BJ (cell line): ENCODE measurements around the gene AKT3. TPM values are rescaled to one million over a fixed set of nuclear protein-coding genes. Genes with fewer than 3 reads are reported as not detected.

Source experiments
- CTCF ChIA-PET: fragments of 350-600 bp; formaldehyde crosslinking; extraction: SDS; loops from one replicate; lab custom pipeline; 2021; ENCODE audit warnings: antibody characterized with exemption, inconsistent platforms; lab: Yijun Ruan, JAX
- POLR2A ChIA-PET: fragments of 300-600 bp; sonication (Branson Sonifier 250); formaldehyde crosslinking; extraction: SDS; loops from one replicate; lab custom pipeline; 2021; ENCODE audit warnings: antibody characterized with exemption; lab: Charles Lee
- DNase-seq: peaks from one replicate; pipeline ENCODE4 v3.0.0-alpha.2; 2011; ENCODE audit warnings: low read depth
- H3K27me3 ChIP-seq: 2 replicates; pipeline ENCODE4 v1.6.0; 2011; ENCODE audit warnings: low read length; ENCODE audit not compliant: control insufficient read depth, insufficient read depth
- H3K36me3 ChIP-seq: 2 replicates; pipeline ENCODE4 v1.5.1; 2011; ENCODE audit warnings: low read length; ENCODE audit not compliant: control insufficient read depth, insufficient read depth
- H3K4me3 ChIP-seq: 2 replicates; pipeline ENCODE4 v1.5.1; 2011; ENCODE audit warnings: low read depth, mild to moderate bottlenecking, control low read depth, low read length
- polyA plus RNA-seq: library from polyadenylated mRNA; depleted of rRNA; stranded (reverse); fragments of >200 nt; gene quantifications from 2 replicates; pipeline ENCODE4 v1.2.3, GENCODE V29; 2011
- TF ChIP-seq, protein P1 (sequence below): IDR thresholded peaks from 2 replicates; pipeline ENCODE4 v1.5.1; 2011; ENCODE audit warnings: low read depth, mild to moderate bottlenecking, control low read depth, inconsistent platforms, low read length, moderate library complexity; ENCODE audit not compliant: insufficient read depth

AKT3 gene
- polyA plus RNA-seq, 1 experiment, result 23.8 TPM

- CTCF ChIA-PET, result no interaction called here
- Histone ChIP-seq H3K36me3 (peaks cover 2% of the 10 kb centered on the region; the same call in 1 of the 2 replicates), H3K27me3 (no peaks in the 10 kb centered on the region), H3K4me3 (no peak overlapping the region)
- POLR2A ChIA-PET, result no interaction called here
- TF ChIP-seq, protein P1, sequence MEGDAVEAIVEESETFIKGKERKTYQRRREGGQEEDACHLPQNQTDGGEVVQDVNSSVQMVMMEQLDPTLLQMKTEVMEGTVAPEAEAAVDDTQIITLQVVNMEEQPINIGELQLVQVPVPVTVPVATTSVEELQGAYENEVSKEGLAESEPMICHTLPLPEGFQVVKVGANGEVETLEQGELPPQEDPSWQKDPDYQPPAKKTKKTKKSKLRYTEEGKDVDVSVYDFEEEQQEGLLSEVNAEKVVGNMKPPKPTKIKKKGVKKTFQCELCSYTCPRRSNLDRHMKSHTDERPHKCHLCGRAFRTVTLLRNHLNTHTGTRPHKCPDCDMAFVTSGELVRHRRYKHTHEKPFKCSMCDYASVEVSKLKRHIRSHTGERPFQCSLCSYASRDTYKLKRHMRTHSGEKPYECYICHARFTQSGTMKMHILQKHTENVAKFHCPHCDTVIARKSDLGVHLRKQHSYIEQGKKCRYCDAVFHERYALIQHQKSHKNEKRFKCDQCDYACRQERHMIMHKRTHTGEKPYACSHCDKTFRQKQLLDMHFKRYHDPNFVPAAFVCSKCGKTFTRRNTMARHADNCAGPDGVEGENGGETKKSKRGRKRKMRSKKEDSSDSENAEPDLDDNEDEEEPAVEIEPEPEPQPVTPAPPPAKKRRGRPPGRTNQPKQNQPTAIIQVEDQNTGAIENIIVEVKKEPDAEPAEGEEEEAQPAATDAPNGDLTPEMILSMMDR, result no peak
- DNase-seq, result no peak
Measured at GRCh38 chr1:243645281-243645680, 204.8 kb downstream of the AKT3 start.

DNA sequence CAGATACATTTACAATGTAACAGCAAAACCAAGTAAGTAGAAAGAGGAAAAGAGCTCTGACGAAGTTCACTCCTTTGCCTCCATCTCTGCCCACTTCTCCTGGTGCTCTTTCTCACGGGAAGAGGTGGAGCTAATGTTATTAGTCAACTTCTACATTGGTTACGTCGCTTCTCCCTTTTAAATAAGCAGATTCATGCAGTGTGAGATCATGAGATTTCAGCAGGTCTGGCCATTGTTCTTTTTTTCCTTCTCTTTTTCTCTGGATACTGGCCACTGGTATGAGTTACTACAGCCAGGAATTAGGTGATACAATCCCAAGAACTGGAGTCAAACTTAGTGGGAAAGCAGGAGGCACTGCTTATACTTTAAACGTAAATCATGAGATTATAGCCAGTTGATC lies 207.1 kb downstream of the AKT3 start:
- Histone ChIP-seq H3K36me3 (peaks cover 2% of the 10 kb centered on the region; the same call in 1 of the 2 replicates), H3K4me3 (no peak overlapping the region), H3K27me3 (no peaks in the 10 kb centered on the region)
- DNase-seq, result no peak
- POLR2A ChIA-PET, result no interaction called here
- TF ChIP-seq, protein P1, result no peak
- CTCF ChIA-PET, result no interaction called here

- ChIA-PET CTCF (no interaction called here), POLR2A (no interaction called here)
- Histone ChIP-seq H3K36me3 (peaks cover 2% of the 10 kb centered on the region; the same call in 1 of the 2 replicates), H3K4me3 (no peak overlapping the region), H3K27me3 (no peaks in the 10 kb centered on the region)
- DNase-seq, result no peak
- TF ChIP-seq, protein P1, result no peak
Measured at GRCh38 chr1:243639027-243639658, 210.9 kb downstream of the AKT3 start.

DNA sequence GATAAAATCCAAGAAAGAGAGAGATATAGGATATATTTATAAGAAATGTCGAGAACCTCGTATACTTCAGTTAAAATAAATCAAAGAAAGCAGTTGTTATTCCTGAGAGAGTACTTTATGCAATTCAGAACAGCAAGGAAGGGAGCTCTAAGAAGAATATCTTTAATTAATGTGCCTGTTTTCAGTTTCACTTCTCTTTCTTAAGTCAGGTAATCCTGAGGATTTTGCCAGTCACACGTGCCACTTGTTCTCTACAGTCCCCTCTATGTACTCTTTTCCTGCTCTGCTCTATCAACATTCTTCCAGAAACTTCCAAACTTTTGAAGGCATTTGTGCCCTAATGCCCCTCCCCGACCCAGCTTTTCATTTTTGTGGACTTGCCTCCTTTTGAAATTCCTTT lies 211.9 kb downstream of the AKT3 start:
- ChIA-PET CTCF (interaction anchor here (0.5 kb wide), 1 partner anchor 14 kb away, joined by 3 read pairs; no protein-coding TSS in a partner anchor), POLR2A (no interaction called here)
- no peak for DNase-seq

DNA sequence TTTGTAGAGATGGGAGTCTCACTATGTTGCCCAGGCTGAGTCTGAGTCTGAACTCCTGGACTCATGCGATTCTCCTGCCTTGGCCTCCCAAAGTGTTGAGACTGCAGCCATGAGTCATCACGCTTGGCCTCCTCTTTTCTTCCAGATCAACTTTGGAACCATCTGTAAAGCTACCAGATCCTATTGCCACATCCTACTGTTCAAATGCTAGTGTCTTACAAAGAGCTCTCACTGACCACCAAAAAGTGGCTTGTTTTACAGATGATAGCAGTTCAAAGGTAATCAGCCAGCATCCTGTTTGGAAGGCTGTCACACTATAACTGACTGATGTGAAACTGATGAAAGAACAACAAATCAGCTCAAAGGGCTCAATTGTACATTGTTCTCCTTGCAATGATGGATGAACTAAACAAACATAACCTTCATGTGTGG lies 221.6 kb downstream of the AKT3 start:
- no peak for DNase-seq
- Histone ChIP-seq H3K36me3 (peaks cover 1% of the 10 kb centered on the region; the same call in 1 of the 2 replicates), H3K27me3 (no peaks in the 10 kb centered on the region), H3K4me3 (no peak overlapping the region)
- TF ChIP-seq, protein P1, result no peak
- ChIA-PET CTCF (no interaction called here), POLR2A (no interaction called here)

More for the DNA sequence above, 211.9 kb downstream of the AKT3 start:
- TF ChIP-seq, protein P1, result no peak
- Histone ChIP-seq H3K27me3 (no peaks in the 10 kb centered on the region), H3K36me3 (peaks cover 2% of the 10 kb centered on the region; the same call in 1 of the 2 replicates), H3K4me3 (no peak overlapping the region)
